Epidermal melanocyte (primary cell): ENCODE measurements around the gene MRTO4.

Experiments
- DNase-seq: peaks from one replicate; pipeline ENCODE4 v3.0.0; 2011; ENCODE audit warnings: low spot score; ENCODE audit not compliant: insufficient read length

MRTO4 gene

DNA sequence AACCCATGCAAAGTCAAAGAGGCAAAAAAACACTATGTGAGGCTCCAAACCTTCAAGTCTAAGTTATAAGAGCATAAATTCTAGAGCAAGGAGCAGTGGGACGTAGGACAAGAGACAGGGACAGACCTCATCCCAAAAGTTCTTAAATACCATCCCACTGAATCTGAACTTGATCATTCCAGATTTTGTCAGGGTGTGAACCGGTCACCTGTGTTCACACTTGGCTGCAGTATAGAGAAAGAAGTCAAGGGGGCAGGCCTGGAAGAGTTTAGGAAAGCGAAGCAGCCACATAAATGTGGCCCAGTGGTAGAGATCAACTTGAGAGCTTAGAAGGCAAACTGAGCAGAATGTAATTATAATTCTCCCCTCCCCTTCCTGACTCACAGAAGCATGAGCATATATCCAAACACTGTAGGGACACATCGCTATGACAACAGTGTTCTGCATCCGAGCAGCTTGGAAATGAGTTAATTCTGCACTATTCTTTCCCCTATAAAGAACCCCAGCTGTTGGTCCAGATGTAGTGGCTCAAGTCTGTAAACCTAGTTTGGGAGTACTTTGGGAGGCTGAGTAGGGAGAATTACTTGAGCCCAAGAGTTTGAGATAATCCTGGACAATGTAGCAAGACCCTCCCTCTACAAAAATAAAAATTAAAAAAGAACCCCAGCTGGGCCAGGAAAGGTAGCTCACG lies 57.7 kb downstream of the MRTO4 start:
- no peak for DNase-seq
